Measurements from ENCODE around the gene CDK17.
"Not testable (repeated sequence)": the region's sequence is repeated elsewhere in the genome, so short reads cannot be mapped to it uniquely, and the experiment has no call there.

The CDK17 gene

GRCh38 chr12:96354326-96354725 lies 45.9 kb downstream of the CDK17 start:
- DNase-seq (ENCODE audit: low spot score), result no peak

GRCh38 chr12:96352161-96352835 lies 47.9 kb downstream of the CDK17 start:
- DNase-seq (ENCODE audit: low spot score), result no peak

- no peak for DNase-seq (ENCODE audit: low spot score)
Observed at GRCh38 chr12:96350982-96351381, 49.3 kb downstream of the CDK17 start.

GRCh38 chr12:96347130-96347699 lies 53.0 kb downstream of the CDK17 start:
- DNase-seq (ENCODE audit: low spot score), result no peak

- not testable (repeated sequence) for DNase-seq (ENCODE audit: low spot score)
Observed at GRCh38 chr12:96346716-96347115, 53.5 kb downstream of the CDK17 start.

GRCh38 chr12:96344124-96344695 lies 56.0 kb downstream of the CDK17 start:
- no peak for DNase-seq (ENCODE audit: low spot score)

- no peak for DNase-seq (ENCODE audit: low spot score)
Observed at GRCh38 chr12:96343347-96343954, 56.8 kb downstream of the CDK17 start.

- DNase-seq (ENCODE audit: low spot score), result not testable (repeated sequence)
Observed at GRCh38 chr12:96339666-96340065, 60.6 kb downstream of the CDK17 start.

GRCh38 chr12:96338852-96339471 lies 61.3 kb downstream of the CDK17 start:
- DNase-seq (ENCODE audit: low spot score), result no peak

GRCh38 chr12:96337953-96338352 lies 62.3 kb downstream of the CDK17 start:
- DNase-seq (ENCODE audit: low spot score), result no peak

- no peak for DNase-seq (ENCODE audit: low spot score)
Observed at GRCh38 chr12:96336489-96336888, 63.8 kb downstream of the CDK17 start.

GRCh38 chr12:96335270-96335669 lies 65.0 kb downstream of the CDK17 start:
- no peak for DNase-seq (ENCODE audit: low spot score)

GRCh38 chr12:96334502-96334901 lies 65.7 kb downstream of the CDK17 start:
- DNase-seq (ENCODE audit: low spot score), result no peak

- no peak for DNase-seq (ENCODE audit: low spot score)
Observed at GRCh38 chr12:96329545-96329944, 70.7 kb downstream of the CDK17 start.

- no peak for DNase-seq (ENCODE audit: low spot score)
Observed at GRCh38 chr12:96329018-96329417, 71.2 kb downstream of the CDK17 start.

GRCh38 chr12:96327889-96328288 lies 72.3 kb downstream of the CDK17 start:
- DNase-seq (ENCODE audit: low spot score), result no peak

GRCh38 chr12:96327346-96327745 lies 72.9 kb downstream of the CDK17 start:
- no peak for DNase-seq (ENCODE audit: low spot score)

GRCh38 chr12:96326628-96327227 lies 73.5 kb downstream of the CDK17 start:
- no peak for DNase-seq (ENCODE audit: low spot score)

GRCh38 chr12:96323906-96324305 lies 76.3 kb downstream of the CDK17 start:
- no peak for DNase-seq (ENCODE audit: low spot score)

- no peak for DNase-seq (ENCODE audit: low spot score)
Observed at GRCh38 chr12:96322720-96323119, 77.5 kb downstream of the CDK17 start.

- DNase-seq (ENCODE audit: low spot score), result no peak
Observed at GRCh38 chr12:96321941-96322340, 78.3 kb downstream of the CDK17 start.

- DNase-seq (ENCODE audit: low spot score), result not testable (repeated sequence)
Observed at GRCh38 chr12:96317801-96318200, 82.4 kb downstream of the CDK17 start.

Measured in COLO829 (cell line).